Liver (tissue), 3 donors: Measurements from ENCODE around the gene HIP1.

Source experiments
- GABPA ChIP-seq, 2 donors: IDR thresholded peaks in 1 of 2; conservative IDR thresholded peaks in 1 of 2; 2 replicates each; pipeline ENCODE4 v1.6.1; 2016; ENCODE audit warnings: antibody characterized with exemption in 2 of 2, mild to moderate bottlenecking in 1 of 2, moderate library complexity in 1 of 2
- TAF1 ChIP-seq: conservative IDR thresholded peaks from 2 replicates; pipeline ENCODE4 v1.6.1; 2016; ENCODE audit warnings: antibody characterized with exemption, mild to moderate bottlenecking
- TF ChIP-seq, protein P1 (sequence below): fragments of 150-350 bp; IDR thresholded peaks from 2 replicates; pipeline ENCODE4 v1.5.1; 2017; ENCODE audit warnings: improper control_type of control experiment, low read depth, low read length; ENCODE audit not compliant: missing input control
- TF ChIP-seq, protein P2 (sequence below): IDR thresholded peaks from 2 replicates; pipeline ENCODE4 v1.6.1; 2016; ENCODE audit warnings: antibody characterized with exemption
- donor health status: healthy.
- donor health status: healthy.

DNA sequence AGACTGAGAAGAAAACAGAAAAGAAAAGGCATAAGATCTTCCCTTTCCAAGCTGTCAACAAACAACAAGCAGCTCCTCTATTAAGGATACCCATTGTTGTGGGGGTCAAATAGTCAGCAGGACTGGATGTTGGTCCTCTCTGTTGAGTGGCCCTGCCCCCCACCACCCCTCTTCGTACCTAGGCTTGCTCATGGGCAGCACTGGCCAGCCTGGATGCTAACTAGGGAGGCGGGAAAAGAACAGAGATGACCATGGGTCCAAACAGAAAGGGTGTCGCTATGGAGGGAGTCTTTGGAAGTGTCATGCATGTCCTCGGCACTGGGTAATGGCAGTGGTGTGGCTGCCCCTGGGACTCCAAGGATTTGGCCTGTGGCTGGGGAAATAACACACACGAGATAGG, 201.0 kb downstream of the HIP1 start:
- TF ChIP-seq, protein P1, sequence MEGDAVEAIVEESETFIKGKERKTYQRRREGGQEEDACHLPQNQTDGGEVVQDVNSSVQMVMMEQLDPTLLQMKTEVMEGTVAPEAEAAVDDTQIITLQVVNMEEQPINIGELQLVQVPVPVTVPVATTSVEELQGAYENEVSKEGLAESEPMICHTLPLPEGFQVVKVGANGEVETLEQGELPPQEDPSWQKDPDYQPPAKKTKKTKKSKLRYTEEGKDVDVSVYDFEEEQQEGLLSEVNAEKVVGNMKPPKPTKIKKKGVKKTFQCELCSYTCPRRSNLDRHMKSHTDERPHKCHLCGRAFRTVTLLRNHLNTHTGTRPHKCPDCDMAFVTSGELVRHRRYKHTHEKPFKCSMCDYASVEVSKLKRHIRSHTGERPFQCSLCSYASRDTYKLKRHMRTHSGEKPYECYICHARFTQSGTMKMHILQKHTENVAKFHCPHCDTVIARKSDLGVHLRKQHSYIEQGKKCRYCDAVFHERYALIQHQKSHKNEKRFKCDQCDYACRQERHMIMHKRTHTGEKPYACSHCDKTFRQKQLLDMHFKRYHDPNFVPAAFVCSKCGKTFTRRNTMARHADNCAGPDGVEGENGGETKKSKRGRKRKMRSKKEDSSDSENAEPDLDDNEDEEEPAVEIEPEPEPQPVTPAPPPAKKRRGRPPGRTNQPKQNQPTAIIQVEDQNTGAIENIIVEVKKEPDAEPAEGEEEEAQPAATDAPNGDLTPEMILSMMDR: no peak
- no peak for TF ChIP-seq TAF1
- TF ChIP-seq GABPA (IDR thresholded peaks at IDR 0.05 in 1 of 2, conservative IDR thresholded peaks at IDR 0.05 in 1 of 2): no peak
- TF ChIP-seq, protein P2, sequence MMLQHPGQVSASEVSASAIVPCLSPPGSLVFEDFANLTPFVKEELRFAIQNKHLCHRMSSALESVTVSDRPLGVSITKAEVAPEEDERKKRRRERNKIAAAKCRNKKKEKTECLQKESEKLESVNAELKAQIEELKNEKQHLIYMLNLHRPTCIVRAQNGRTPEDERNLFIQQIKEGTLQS: no peak
